Femur (tissue), 1 donor: ENCODE data around the gene TTYH1.

Experiments
- DNase-seq: peaks from one replicate; pipeline ENCODE4 v3.0.0-alpha.2; 2017

The TTYH1 gene

DNA sequence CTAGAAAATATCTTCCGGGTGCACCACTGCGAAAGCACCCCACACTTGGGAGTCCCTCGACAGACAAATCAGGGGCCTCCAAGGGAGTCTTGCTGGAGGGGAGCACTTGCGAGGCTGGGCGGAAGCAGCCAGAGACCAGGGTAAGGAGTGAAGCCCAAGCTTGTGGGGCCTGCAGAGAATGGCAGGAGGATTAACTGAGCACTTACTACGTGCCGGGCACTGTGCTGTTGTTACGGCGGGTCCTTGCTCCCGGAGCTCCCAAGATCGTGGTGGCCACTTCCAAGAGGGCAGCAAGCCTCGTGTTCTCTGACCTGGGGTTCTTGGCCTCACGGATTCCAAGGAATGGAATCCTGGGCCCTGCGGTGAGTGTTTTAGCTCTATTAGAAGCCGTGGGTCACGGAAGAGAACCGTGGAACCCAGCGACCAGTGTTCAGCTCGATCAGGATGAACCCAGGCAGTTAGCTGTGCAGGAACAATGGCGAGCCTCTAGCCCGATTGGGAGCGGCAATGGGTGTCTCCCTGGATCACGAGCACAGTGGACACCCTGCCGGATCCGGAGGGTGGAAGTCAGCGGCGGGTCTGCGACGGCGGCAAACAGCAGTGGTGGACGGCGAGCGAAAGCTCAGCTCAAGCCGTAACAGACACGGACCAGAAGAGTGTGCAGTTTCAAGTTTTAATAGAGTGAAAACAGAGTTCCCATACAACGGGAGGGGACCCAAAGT lies 9.6 kb downstream of the TTYH1 start:
- DNase-seq: no peak

GRCh38 chr19:54425382-54425723 lies 10.1 kb downstream of the TTYH1 start:
- DNase-seq: no peak

- no peak for DNase-seq
Observed at GRCh38 chr19:54426291-54426931, 11.1 kb downstream of the TTYH1 start.

DNA sequence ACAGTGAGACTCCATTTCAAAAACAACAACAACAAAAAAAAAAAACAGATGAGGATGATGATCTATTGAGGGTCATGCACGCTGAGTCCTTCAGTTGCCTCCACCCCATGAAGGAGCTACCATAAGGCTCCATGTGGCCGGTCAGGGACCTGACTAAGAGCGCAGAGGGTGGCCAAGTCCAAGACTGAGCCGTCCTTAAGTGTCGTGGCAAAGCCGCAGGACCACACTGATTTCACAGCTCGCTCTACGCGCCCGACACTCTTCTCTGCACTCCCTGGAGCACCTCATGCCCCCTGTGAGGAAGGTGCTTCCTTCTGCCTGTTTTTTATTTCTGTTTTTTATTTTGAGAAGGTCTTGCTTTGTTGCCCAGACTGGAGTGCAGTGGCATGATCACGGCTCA lies 12.3 kb downstream of the TTYH1 start:
- no peak for DNase-seq

GRCh38 chr19:54428323-54429175 lies 13.3 kb downstream of the TTYH1 start:
- DNase-seq: no peak

GRCh38 chr19:54429176-54429495 lies 13.9 kb downstream of the TTYH1 start:
- no peak for DNase-seq

DNA sequence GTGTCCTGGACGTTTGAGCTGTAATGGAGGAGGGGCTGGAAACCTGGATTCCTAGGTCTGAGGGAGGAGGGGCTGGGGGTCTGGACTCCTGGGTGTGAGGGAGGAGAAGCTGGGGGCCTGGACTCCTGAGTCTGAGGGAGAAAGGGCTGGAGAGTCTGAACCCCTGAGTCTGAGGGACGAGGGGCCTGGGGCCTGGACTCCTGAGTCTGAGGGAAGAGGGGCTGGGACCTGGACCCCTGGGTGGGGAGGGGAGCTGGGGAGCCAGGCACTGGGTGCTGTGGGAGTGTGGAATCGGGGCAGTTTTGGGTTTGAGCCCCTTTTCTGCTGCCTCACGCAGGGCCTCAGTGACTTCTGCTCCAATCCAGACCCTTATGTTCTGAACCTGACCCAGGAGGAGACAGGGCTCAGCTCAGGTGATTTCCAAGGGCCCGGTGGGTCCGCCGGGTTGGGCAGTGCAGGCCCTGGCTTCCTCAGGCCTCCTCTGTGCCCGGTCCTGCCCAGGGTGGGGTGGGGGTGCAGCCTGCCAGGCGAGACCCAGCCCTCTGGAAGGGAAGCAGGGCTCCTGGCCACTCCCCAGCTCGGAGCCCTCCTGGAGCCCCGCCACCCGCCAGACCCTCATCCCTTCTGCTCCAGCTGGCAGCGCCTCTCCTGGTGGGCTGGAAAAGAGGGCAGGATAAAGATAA lies 14.4 kb downstream of the TTYH1 start:
- no peak for DNase-seq

DNA sequence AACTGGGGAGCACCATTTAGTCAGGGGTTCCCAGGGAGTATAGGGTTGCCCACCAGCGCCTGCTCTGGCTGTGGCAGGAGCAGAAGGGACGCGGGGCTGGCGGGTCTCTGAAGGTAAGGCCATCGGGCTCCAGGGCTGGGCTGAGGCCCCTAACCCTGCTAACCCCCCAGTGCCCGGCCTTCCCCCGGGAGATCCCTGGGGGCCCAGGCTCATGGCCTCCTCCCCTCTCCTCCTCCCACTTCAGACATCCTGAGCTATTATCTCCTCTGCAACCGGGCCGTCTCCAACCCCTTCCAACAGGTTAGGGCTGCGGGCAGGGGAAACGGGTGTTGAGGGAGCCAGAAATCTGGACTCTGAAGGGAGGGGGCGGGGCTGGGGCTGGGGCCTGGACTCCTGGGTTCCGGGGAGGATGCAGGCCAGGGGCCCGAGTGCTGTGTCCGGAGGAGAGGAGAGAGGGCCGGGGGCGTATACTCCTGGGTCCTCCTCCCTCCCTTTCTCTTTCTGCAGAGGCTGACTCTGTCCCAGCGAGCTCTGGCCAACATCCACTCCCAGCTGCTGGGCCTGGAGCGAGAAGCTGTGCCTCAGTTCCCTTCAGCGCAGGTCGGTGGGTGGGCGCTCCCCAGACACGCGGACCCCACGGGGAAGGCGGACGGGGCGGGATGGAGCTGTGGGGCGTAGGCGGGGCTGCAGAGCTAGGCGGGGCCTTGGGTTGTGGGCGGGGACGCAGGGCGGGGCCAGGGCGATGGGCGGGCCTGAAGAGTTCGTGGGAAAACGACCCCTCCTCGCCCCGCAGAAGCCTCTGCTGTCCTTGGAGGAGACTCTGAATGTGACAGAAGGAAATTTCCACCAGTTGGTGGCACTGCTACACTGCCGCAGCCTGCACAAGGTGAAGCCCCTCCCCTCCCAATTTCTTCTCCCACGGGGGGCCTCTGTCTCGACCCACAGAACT lies 15.3 kb downstream of the TTYH1 start:
- DNase-seq: peak; percentile 81

GRCh38 chr19:54431255-54431838 lies 16.1 kb downstream of the TTYH1 start:
- no peak for DNase-seq

GRCh38 chr19:54432144-54432738 lies 17.0 kb downstream of the TTYH1 start:
- no peak for DNase-seq

- DNase-seq: no peak
Observed at GRCh38 chr19:54433697-54434096, 18.4 kb downstream of the TTYH1 start.

- DNase-seq: peak; percentile 27
Observed at GRCh38 chr19:54434112-54434872, 19.0 kb downstream of the TTYH1 start.

GRCh38 chr19:54434873-54435214 lies 19.6 kb downstream of the TTYH1 start:
- DNase-seq: no peak

GRCh38 chr19:54435551-54436016 lies 20.3 kb downstream of the TTYH1 start:
- peak; percentile 22 for DNase-seq

- DNase-seq: peak; percentile 39
Observed at GRCh38 chr19:54436031-54436523, 20.8 kb downstream of the TTYH1 start.

DNA sequence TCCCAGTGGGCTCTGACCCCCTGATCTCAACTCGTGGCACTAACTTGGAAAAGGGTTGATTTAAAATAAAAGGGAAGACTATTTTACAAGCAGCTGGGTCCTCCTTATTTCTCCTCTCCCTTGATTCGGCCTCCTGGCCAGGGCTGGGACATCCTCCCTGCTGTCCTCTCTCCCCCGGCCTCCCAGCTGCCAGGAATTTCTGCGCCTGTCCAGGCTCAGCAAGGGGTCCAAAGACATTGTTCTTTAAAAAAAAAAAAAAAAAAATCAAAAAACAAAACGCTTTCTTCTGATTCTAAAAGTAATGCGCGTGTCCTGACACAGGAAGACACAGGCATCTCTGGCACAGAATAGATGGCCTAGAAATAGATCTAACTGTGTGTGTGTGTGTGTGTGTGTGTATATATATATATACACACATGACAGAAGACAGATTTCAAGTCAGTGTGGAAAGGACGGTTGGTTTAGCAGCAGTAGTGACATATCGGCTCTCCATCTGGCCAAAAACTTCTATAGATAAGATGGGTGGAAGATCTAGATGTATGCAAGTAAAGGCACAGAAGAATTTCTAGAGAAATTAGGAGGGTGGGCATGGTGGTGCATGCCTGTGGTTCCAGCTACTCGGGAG lies 21.5 kb downstream of the TTYH1 start:
- no peak for DNase-seq

DNA sequence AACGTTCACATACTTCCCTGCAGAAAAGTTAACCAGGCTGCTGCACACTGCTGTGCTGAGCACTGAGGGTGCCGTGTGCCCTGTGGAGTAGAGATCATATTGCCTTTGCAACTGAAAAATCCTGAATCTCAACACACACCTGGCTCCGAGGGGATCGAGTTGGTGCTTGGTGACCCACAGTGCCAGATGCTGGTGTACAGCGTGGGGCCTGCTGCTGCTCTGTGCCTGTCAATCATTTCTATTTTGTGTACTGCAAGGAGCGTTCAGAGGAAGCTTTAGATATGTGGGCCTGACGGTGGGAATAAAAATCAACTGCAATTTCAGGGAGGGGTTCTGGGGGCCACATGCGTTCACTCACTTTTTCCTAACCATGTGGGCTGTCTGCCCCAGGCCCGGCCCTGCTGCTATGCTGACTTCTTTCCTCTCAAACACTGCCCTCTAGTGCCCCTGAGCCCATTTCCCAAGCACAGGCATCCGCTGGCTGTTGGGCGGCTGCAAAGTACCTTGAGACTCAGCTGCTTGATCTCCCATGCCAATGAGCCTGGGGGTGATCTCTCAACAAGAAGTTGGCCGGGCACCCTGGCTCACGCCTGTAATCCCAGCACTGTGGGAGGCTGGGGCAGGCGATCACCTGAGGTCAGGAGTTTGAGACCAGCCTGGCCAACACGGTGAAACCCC lies 24.0 kb downstream of the TTYH1 start:
- peak; percentile 48 for DNase-seq

DNA sequence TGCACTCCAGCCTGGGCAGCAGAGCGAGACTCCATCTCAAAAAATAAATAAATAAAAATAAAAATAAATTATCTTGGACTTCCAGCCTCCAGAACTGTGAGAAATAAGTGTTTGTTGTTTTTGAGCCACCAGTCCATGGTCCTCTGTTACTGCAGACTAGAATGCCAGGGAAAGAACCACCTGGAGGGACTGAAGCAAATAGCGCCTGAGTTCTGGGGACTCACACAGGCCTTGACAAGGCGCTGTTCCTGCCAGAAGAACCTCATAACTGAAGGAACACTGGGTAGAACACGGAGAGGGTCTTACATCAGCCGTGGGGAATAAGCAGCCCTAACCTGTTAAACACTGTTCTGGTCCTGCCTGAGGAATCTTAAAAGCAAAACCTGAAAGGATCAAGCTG lies 25.4 kb downstream of the TTYH1 start:
- no peak for DNase-seq

DNA sequence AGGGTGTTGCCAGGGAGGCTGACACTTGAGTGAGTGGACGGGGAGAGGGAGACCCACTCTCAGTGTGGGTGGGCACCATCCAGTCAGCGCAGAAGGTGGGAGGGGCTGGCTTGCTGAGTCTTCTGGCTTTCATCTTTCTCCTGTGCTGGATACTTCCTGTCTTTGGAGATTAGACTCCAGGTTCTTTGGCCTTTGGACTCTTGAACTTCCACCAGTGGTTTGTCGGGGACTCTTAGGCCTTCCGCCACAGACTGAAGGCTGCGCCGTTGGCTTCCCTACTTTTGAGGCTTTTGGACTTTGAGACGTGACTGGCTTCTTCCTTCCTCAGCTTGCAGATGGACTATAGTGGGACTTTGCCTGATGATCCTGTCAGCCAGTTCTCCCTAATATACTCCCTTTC lies 29.5 kb downstream of the TTYH1 start:
- no peak for DNase-seq
